PFSK-1 (cell line): ENCODE measurements around the gene MEGF6.

Source experiments
- FOXP2 ChIP-seq: optimal IDR thresholded peaks from 2 replicates; pipeline ENCODE3; 2011; ENCODE audit warnings: borderline replicate concordance, control low read depth, inconsistent platforms; ENCODE audit not compliant: insufficient read depth; ENCODE audit errors: extremely low read length, extremely low read depth
- POLR2AphosphoS5 ChIP-seq: IDR thresholded peaks from 2 replicates; pipeline ENCODE4 v1.6.1; 2012; ENCODE audit warnings: low read depth, mild to moderate bottlenecking, control low read depth, low read length, moderate library complexity
- REST ChIP-seq, 2 experiments: IDR thresholded peaks; 2 replicates each; pipeline versions ENCODE4 v1.6.1 to v1.8.0; 2011 to 2012; ENCODE audit warnings: low read depth in 2 of 2, low read length in 2 of 2, control low read depth in 1 of 2, inconsistent platforms in 1 of 2, mild to moderate bottlenecking in 1 of 2, moderate library complexity in 1 of 2; ENCODE audit not compliant: insufficient read depth in 1 of 2
- SIN3A ChIP-seq: IDR thresholded peaks from 2 replicates; pipeline ENCODE4 v1.6.1; 2012; ENCODE audit warnings: mild to moderate bottlenecking, low read length, moderate library complexity, borderline replicate concordance; ENCODE audit not compliant: insufficient read depth
- TAF1 ChIP-seq: IDR thresholded peaks from 2 replicates; pipeline ENCODE4 v1.6.1; 2012; ENCODE audit warnings: low read length, control low read depth, borderline replicate concordance; ENCODE audit not compliant: insufficient read depth

Gene MEGF6

GRCh38 chr1:3460672-3461131 is 150.6 kb downstream of the MEGF6 start:
- TF ChIP-seq POLR2AphosphoS5 = no peak
- no peak for TF ChIP-seq FOXP2
- no peak for TF ChIP-seq SIN3A

GRCh38 chr1:3459940-3460671 is 151.2 kb downstream of the MEGF6 start:
- no peak for TF ChIP-seq POLR2AphosphoS5
- TF ChIP-seq REST (IDR thresholded peaks at IDR 0.05; ENCODE audit: insufficient read depth in 1 of 2, low read depth in 2 of 2, low read length in 2 of 2) = no peak
- TF ChIP-seq SIN3A = no peak
- no peak for TF ChIP-seq FOXP2
- no peak for TF ChIP-seq TAF1

GRCh38 chr1:3459051-3459908 is 152.0 kb downstream of the MEGF6 start:
- TF ChIP-seq FOXP2 (no peak), REST (IDR thresholded peaks at IDR 0.05; ENCODE audit: insufficient read depth in 1 of 2, low read depth in 2 of 2, low read length in 2 of 2) (no peak), POLR2AphosphoS5 (no peak), SIN3A (no peak), TAF1 (no peak)

GRCh38 chr1:3457910-3458883 is 153.1 kb downstream of the MEGF6 start:
- TF ChIP-seq TAF1 = no peak
- no peak for TF ChIP-seq FOXP2

- TF ChIP-seq POLR2AphosphoS5 (no peak), TAF1 (no peak), SIN3A (no peak), REST (IDR thresholded peaks at IDR 0.05; ENCODE audit: insufficient read depth in 1 of 2, low read depth in 2 of 2, low read length in 2 of 2) (no peak), FOXP2 (no peak)
Measured at GRCh38 chr1:3456964-3457909, 154.1 kb downstream of the MEGF6 start.
